GM10266 (cell line): Measurements from ENCODE around the gene ZNF70.
A peak's percentile ranks its signal among the peaks of the same experiment; 100 is the strongest.

Experiments
- DNase-seq: peaks from one replicate; pipeline ENCODE4 v3.0.0; 2012; ENCODE audit errors: extremely low spot score
- CTCF ChIP-seq: IDR thresholded peaks from 2 replicates; pipeline ENCODE4 v1.5.1; 2012; ENCODE audit warnings: mild to moderate bottlenecking, low read depth; ENCODE audit not compliant: control insufficient read depth, insufficient read depth; ENCODE audit errors: missing control alignments

The ZNF70 gene

GRCh38 chr22:23774114-23774921 is 23.4 kb upstream of the ZNF70 start:
- no peak for TF ChIP-seq CTCF

GRCh38 chr22:23773483-23774113 is 22.7 kb upstream of the ZNF70 start:
- DNase-seq: no peak
- TF ChIP-seq CTCF: no peak

More at GRCh38 chr22:23774114-23774921, 23.4 kb upstream of the ZNF70 start:
- DNase-seq: no peak

GRCh38 chr22:23772649-23773473 is 21.9 kb upstream of the ZNF70 start, which contains the start of gene MMP11:
Gene MMP11 (plus strand): TSS chr22:23772849. CDS start chr22:23772871, 22 bp downstream.
- DNase-seq: peak; percentile 85

GRCh38 chr22:23772315-23772648 is 21.4 kb upstream of the ZNF70 start:
- no peak for TF ChIP-seq CTCF
- no peak for DNase-seq

More at GRCh38 chr22:23772649-23773473, 21.9 kb upstream of the ZNF70 start, which contains the start of gene MMP11:
- no peak for TF ChIP-seq CTCF

GRCh38 chr22:23769321-23769965 is 18.5 kb upstream of the ZNF70 start:
- TF ChIP-seq CTCF: no peak
- no peak for DNase-seq

GRCh38 chr22:23767673-23768548 is 17.0 kb upstream of the ZNF70 start, which contains the start of gene CHCHD10:
Gene CHCHD10 (minus strand): TSS chr22:23767972. CDS start chr22:23767874, 98 bp downstream.
- TF ChIP-seq CTCF: peak; percentile 77
- peak; percentile 92 for DNase-seq
